Neural cell (in vitro differentiated cells): ENCODE measurements around the gene CIITA. TPM values are rescaled to one million over a fixed set of nuclear protein-coding genes. Genes with fewer than 3 reads are reported as not detected.

Experiments used
- H2AFZ ChIP-seq: fragments of 200-600, 300-800 bp; sonication (generic), shearing (Covaris generic); 2 replicates; pipeline ENCODE4 v1.6.0; 2014; ENCODE audit warnings: low read depth, mild to moderate bottlenecking, antibody characterized with exemption, low read length, moderate library complexity
- H3F3A ChIP-seq: fragments of 200-600 bp; shearing (Covaris generic); 2 replicates; pipeline ENCODE4 v1.6.1; 2016; ENCODE audit warnings: mild to moderate bottlenecking, moderate library complexity, mixed read lengths, antibody characterized with exemption, low read length; ENCODE audit not compliant: insufficient read depth, poor library complexity, severe bottlenecking
- H3K27ac ChIP-seq: fragments of 200-600, 300-800 bp; sonication (generic), shearing (Covaris generic); 2 replicates; pipeline ENCODE4 v1.5.1; 2014; ENCODE audit warnings: mild to moderate bottlenecking, low read length, moderate library complexity
- H3K27me3 ChIP-seq: fragments of 300-800, 200-600 bp; sonication (generic), shearing (Covaris generic); 2 replicates; pipeline ENCODE4 v1.6.0; 2014; ENCODE audit warnings: mild to moderate bottlenecking, low read depth, low read length, moderate library complexity; ENCODE audit not compliant: insufficient read depth
- H3K36me3 ChIP-seq: fragments of 300-800, 200-600 bp; sonication (generic), shearing (Covaris generic); 2 replicates; pipeline ENCODE4 v1.5.1; 2014; ENCODE audit warnings: mild to moderate bottlenecking, antibody characterized with exemption, low read length, moderate library complexity; ENCODE audit not compliant: insufficient read depth
- H3K4me2 ChIP-seq: fragments of 300-800, 200-600 bp; sonication (generic), shearing (Covaris generic); 2 replicates; pipeline ENCODE4 v1.6.0; 2014; ENCODE audit warnings: mild to moderate bottlenecking, low read length
- H3K4me3 ChIP-seq: fragments of 300-800, 200-600 bp; sonication (generic), shearing (Covaris generic); 2 replicates; pipeline ENCODE4 v1.5.1; 2014; ENCODE audit warnings: mild to moderate bottlenecking, low read length, moderate library complexity
- H3K79me2 ChIP-seq: fragments of 200-600 bp; shearing (Covaris generic); replicated peaks from 2 replicates; pipeline ENCODE4 v1.6.0; 2014; ENCODE audit warnings: mild to moderate bottlenecking, low read length, moderate library complexity; ENCODE audit not compliant: insufficient read depth
- H3K9ac ChIP-seq: fragments of 300-800, 200-600 bp; sonication (generic), shearing (Covaris generic); 2 replicates; pipeline ENCODE4 v1.6.1; 2016; ENCODE audit warnings: mild to moderate bottlenecking, low read length, mixed read lengths
- H3K9me2 ChIP-seq: fragments of 200-600 bp; shearing (Covaris generic); 2 replicates; pipeline ENCODE4 v1.6.1; 2016; ENCODE audit warnings: mild to moderate bottlenecking, low read length, mixed read lengths; ENCODE audit not compliant: insufficient read depth
- H3K9me3 ChIP-seq: fragments of 200-600, 300-800 bp; sonication (generic), shearing (Covaris generic); 2 replicates; pipeline ENCODE4 v1.6.1; 2016; ENCODE audit warnings: mild to moderate bottlenecking, mixed run types, low read length, moderate library complexity, mixed read lengths
- H4K20me1 ChIP-seq: fragments of 200-600 bp; shearing (Covaris generic); 2 replicates; pipeline ENCODE4 v1.6.1; 2016; ENCODE audit warnings: mild to moderate bottlenecking, mixed run types; ENCODE audit not compliant: insufficient read depth
- EP300 ChIP-seq: fragments of 450-650 bp; conservative IDR thresholded peaks from 2 replicates; pipeline ENCODE4 v1.6.1; 2014; ENCODE audit warnings: antibody characterized with exemption, mild to moderate bottlenecking, moderate library complexity; ENCODE audit not compliant: poor library complexity, severe bottlenecking
- EZH2 ChIP-seq: fragments of 200-600, 300-800 bp; shearing (Covaris generic), sonication (generic); IDR thresholded peaks from 2 replicates; pipeline ENCODE4 v1.6.1; 2014; ENCODE audit warnings: antibody characterized with exemption, low read length, borderline replicate concordance, mild to moderate bottlenecking; ENCODE audit not compliant: insufficient read depth, poor library complexity, severe bottlenecking
- MXI1 ChIP-seq: fragments of 450-650 bp; conservative IDR thresholded peaks from 2 replicates; pipeline ENCODE4 v1.6.1; 2014; ENCODE audit warnings: antibody characterized with exemption, mild to moderate bottlenecking; ENCODE audit not compliant: poor library complexity, severe bottlenecking
- POLR2AphosphoS5 ChIP-seq: IDR thresholded peaks from 2 replicates; pipeline ENCODE4 v1.6.1; 2012
- RAD21 ChIP-seq: fragments of 450-650 bp; conservative IDR thresholded peaks from 2 replicates; pipeline ENCODE4 v1.6.1; 2014; ENCODE audit warnings: antibody characterized with exemption, mild to moderate bottlenecking, moderate library complexity
- SMC3 ChIP-seq: fragments of 450-650 bp; conservative IDR thresholded peaks from 2 replicates; pipeline ENCODE4 v1.6.1; 2014; ENCODE audit warnings: antibody characterized with exemption, mild to moderate bottlenecking, moderate library complexity; ENCODE audit not compliant: poor library complexity
- TAF1 ChIP-seq: IDR thresholded peaks from 2 replicates; pipeline ENCODE4 v1.6.1; 2012; ENCODE audit warnings: low read depth
- polyA plus RNA-seq: library from polyadenylated mRNA; depleted of rRNA; stranded (reverse); fragments of >200 nt; gene quantifications from 2 replicates; pipeline ENCODE4 v1.2.3, GENCODE V29; 2014
- TF ChIP-seq, protein P1 (sequence below): IDR thresholded peaks from 2 replicates; pipeline ENCODE4 v1.6.1; 2012; ENCODE audit warnings: borderline replicate concordance
- TF ChIP-seq, protein P2 (sequence below): fragments of 450-650 bp; IDR thresholded peaks from 2 replicates; pipeline ENCODE4 v1.5.1; 2014; ENCODE audit warnings: antibody characterized with exemption, mild to moderate bottlenecking, moderate library complexity; ENCODE audit not compliant: poor library complexity, severe bottlenecking

Gene CIITA
- polyA plus RNA-seq, 1 donor from 2014 or later: not detected

DNA sequence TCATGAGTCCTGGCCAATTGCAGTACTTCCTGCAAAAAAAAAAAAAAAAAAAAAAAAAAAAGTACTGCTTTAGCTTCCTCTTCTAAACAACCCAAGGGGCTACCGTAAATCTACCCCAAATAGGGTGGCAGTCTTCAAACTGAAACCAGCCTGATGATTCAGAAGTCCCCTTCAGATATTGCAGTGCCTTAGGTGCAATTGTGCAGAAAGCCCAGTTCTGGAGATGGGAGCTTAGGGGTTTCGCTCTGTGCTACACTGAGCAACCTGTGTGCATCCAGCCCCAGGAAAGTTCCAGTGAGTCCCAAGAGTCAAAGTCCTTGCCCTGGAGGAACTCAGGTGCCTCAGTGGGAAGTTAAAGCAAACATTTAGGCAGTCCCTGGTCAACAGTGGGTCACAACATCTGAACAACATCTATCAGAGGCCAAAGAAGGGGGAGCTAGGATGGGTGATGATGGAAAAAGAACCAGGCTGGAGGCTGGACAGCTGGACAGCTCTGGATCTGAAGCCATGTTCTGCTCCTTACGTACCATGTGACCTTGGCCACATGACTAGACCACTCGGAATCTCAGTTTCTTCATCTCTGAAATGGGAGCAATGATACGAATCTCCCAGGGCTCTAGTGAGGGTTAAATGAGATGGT is 6.7 kb upstream of the CIITA start:
- Histone ChIP-seq H3K36me3 (no peaks in the 10 kb centered on the region), H3F3A (no peaks in the 10 kb centered on the region), H3K9me3 (no peaks in the 10 kb centered on the region), H3K4me2 (no peak overlapping the region), H3K9me2 (no peaks in the 10 kb centered on the region), H3K27ac (no peak overlapping the region), H3K79me2 (no peaks in the 10 kb centered on the region), H2AFZ (no peak overlapping the region), H3K27me3 (peaks cover 4% of the 10 kb centered on the region), H3K9ac (no peak overlapping the region), H4K20me1 (no peaks in the 10 kb centered on the region), H3K4me3 (no peak overlapping the region)
- TF ChIP-seq, protein P1, sequence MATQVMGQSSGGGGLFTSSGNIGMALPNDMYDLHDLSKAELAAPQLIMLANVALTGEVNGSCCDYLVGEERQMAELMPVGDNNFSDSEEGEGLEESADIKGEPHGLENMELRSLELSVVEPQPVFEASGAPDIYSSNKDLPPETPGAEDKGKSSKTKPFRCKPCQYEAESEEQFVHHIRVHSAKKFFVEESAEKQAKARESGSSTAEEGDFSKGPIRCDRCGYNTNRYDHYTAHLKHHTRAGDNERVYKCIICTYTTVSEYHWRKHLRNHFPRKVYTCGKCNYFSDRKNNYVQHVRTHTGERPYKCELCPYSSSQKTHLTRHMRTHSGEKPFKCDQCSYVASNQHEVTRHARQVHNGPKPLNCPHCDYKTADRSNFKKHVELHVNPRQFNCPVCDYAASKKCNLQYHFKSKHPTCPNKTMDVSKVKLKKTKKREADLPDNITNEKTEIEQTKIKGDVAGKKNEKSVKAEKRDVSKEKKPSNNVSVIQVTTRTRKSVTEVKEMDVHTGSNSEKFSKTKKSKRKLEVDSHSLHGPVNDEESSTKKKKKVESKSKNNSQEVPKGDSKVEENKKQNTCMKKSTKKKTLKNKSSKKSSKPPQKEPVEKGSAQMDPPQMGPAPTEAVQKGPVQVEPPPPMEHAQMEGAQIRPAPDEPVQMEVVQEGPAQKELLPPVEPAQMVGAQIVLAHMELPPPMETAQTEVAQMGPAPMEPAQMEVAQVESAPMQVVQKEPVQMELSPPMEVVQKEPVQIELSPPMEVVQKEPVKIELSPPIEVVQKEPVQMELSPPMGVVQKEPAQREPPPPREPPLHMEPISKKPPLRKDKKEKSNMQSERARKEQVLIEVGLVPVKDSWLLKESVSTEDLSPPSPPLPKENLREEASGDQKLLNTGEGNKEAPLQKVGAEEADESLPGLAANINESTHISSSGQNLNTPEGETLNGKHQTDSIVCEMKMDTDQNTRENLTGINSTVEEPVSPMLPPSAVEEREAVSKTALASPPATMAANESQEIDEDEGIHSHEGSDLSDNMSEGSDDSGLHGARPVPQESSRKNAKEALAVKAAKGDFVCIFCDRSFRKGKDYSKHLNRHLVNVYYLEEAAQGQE: no peak
- TF ChIP-seq SMC3: no peak
- TF ChIP-seq MXI1: no peak
- TF ChIP-seq EP300: no peak
- TF ChIP-seq RAD21: no peak

DNA sequence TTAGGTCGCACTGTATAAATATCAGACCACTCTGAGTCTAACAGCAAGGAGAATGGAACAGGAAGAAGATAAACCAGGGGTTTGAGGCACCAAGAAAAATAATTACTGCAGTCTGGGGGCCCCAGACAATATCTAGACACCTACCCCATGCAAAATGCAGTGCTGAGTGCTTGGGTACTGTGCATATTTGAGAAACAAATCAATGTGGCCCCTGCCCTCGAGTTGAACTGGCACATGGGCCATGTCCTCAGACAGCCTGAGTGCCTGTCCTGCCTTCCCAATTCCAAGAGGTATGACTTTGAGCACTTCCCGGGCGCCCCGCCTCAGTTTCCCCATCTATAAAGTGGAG is 6.2 kb upstream of the CIITA start:
- H3K27me3 ChIP-seq: peaks cover 4% of the 10 kb centered on the region
- no peak overlapping the region for H2AFZ ChIP-seq
- no peak for TF ChIP-seq EP300
- TF ChIP-seq RAD21: no peak
- TF ChIP-seq MXI1: no peak
- TF ChIP-seq, protein P1: no peak
- TF ChIP-seq POLR2AphosphoS5: no peak
- TF ChIP-seq, protein P2, sequence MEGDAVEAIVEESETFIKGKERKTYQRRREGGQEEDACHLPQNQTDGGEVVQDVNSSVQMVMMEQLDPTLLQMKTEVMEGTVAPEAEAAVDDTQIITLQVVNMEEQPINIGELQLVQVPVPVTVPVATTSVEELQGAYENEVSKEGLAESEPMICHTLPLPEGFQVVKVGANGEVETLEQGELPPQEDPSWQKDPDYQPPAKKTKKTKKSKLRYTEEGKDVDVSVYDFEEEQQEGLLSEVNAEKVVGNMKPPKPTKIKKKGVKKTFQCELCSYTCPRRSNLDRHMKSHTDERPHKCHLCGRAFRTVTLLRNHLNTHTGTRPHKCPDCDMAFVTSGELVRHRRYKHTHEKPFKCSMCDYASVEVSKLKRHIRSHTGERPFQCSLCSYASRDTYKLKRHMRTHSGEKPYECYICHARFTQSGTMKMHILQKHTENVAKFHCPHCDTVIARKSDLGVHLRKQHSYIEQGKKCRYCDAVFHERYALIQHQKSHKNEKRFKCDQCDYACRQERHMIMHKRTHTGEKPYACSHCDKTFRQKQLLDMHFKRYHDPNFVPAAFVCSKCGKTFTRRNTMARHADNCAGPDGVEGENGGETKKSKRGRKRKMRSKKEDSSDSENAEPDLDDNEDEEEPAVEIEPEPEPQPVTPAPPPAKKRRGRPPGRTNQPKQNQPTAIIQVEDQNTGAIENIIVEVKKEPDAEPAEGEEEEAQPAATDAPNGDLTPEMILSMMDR: no peak
- no peak for TF ChIP-seq TAF1
- no peak for TF ChIP-seq EZH2

More for the DNA sequence above, 6.2 kb upstream of the CIITA start:
- Histone ChIP-seq H3K4me3 (no peak overlapping the region), H3K4me2 (no peak overlapping the region), H3K79me2 (no peaks in the 10 kb centered on the region), H4K20me1 (no peaks in the 10 kb centered on the region), H3K27ac (no peak overlapping the region), H3K36me3 (no peaks in the 10 kb centered on the region), H3K9ac (no peak overlapping the region), H3F3A (no peaks in the 10 kb centered on the region), H3K9me3 (no peaks in the 10 kb centered on the region), H3K9me2 (no peaks in the 10 kb centered on the region)
